NOMO-1 treated with DMSO at 0.1 percent for 48 hours (cell line): ENCODE results near the gene WDR3.
"Not testable (repeated sequence)": the region's sequence is repeated elsewhere in the genome, so short reads cannot be mapped to it uniquely, and the experiment has no call there.

Source experiments
- DNase-seq: peaks from one replicate; lab custom pipeline; 2025; ENCODE audit not compliant: unreplicated experiment; lab: John Stamatoyannopoulos, UW

The WDR3 gene

GRCh38 chr1:117929343-117930172 is at the start of gene WDR3, which contains the start of gene GDAP2:
Gene WDR3 (plus strand): TSS chr1:117929739. CDS start chr1:117933320, 3,581 bp downstream.
Gene GDAP2 (minus strand): TSS chr1:117929621. CDS start chr1:117920357, 9,264 bp downstream.
- peak; percentile 98 for DNase-seq

GRCh38 chr1:117883616-117884015 is 45.9 kb upstream of the WDR3 start:
- no peak for DNase-seq

- DNase-seq, result no peak
Measured at GRCh38 chr1:117886101-117886795, 43.3 kb upstream of the WDR3 start.

GRCh38 chr1:117890452-117890851 is 39.1 kb upstream of the WDR3 start:
- no peak for DNase-seq

GRCh38 chr1:117892512-117892911 is 37.0 kb upstream of the WDR3 start:
- DNase-seq, result no peak

- no peak for DNase-seq
Measured at GRCh38 chr1:117894078-117894477, 35.5 kb upstream of the WDR3 start.

- peak; percentile 58 for DNase-seq
Measured at GRCh38 chr1:117895482-117896114, 33.9 kb upstream of the WDR3 start.

- DNase-seq, result no peak
Measured at GRCh38 chr1:117897551-117897950, 32.0 kb upstream of the WDR3 start.

- DNase-seq, result no peak
Measured at GRCh38 chr1:117899801-117900200, 29.7 kb upstream of the WDR3 start.

GRCh38 chr1:117902944-117903343 is 26.6 kb upstream of the WDR3 start:
- DNase-seq, result no peak

GRCh38 chr1:117904485-117904884 is 25.1 kb upstream of the WDR3 start:
- no peak for DNase-seq

- no peak for DNase-seq
Measured at GRCh38 chr1:117905019-117905418, 24.5 kb upstream of the WDR3 start.

GRCh38 chr1:117911051-117911450 is 18.5 kb upstream of the WDR3 start:
- no peak for DNase-seq

GRCh38 chr1:117919376-117919775 is 10.2 kb upstream of the WDR3 start:
- no peak for DNase-seq

GRCh38 chr1:117921991-117922390 is 7.5 kb upstream of the WDR3 start:
- no peak for DNase-seq

- not testable (repeated sequence) for DNase-seq
Measured at GRCh38 chr1:117922717-117923116, 6.8 kb upstream of the WDR3 start.

- peak; percentile 68 for DNase-seq
Measured at GRCh38 chr1:117925981-117926380, 3.6 kb upstream of the WDR3 start.

- peak; percentile 62 for DNase-seq
Measured at GRCh38 chr1:117928881-117929342, 627 bp upstream of the WDR3 start.

GRCh38 chr1:117930173-117930447 is 571 bp downstream of the WDR3 start:
- no peak for DNase-seq

- peak; percentile 4 for DNase-seq
Measured at GRCh38 chr1:117930484-117930883, 945 bp downstream of the WDR3 start.

GRCh38 chr1:117932576-117932975 is 3.0 kb downstream of the WDR3 start:
- DNase-seq, result no peak

- no peak for DNase-seq
Measured at GRCh38 chr1:117933769-117934168, 4.2 kb downstream of the WDR3 start.
